Activated naive CD4-positive, alpha-beta T cell treated with anti-CD3 and anti-CD28 coated beads, Interleukin-2, amount 10 ng/mL, durations not matched to agents 7 days and 5 days (primary cell): ENCODE results near the gene KRTAP1-1.
"Not testable (repeated sequence)": the region's sequence is repeated elsewhere in the genome, so short reads cannot be mapped to it uniquely, and the experiment has no call there.

Source experiments
- CTCF ChIA-PET: fragments of 350-600 bp; sonication (Branson Sonifier 250); formaldehyde crosslinking; loops from one replicate; lab custom pipeline; 2021; ENCODE audit warnings: antibody characterized with exemption; lab: Charles Lee
- DNase-seq: peaks from one replicate; pipeline ENCODE4 v3.0.0-alpha.2; 2020
- H3K27ac Mint-ChIP-seq: one replicate; pipeline ENCODE4 v1.8.0; 2021; ENCODE audit warnings: mild to moderate bottlenecking, moderate library complexity, mixed read lengths
- H3K27me3 Mint-ChIP-seq: one replicate; pipeline ENCODE4 v1.8.0; 2021; ENCODE audit warnings: mild to moderate bottlenecking, mixed read lengths
- H3K36me3 Mint-ChIP-seq: one replicate; pipeline ENCODE4 v1.8.0; 2021; ENCODE audit warnings: mixed read lengths
- H3K4me1 Mint-ChIP-seq: one replicate; pipeline ENCODE4 v1.8.0; 2021; ENCODE audit warnings: mixed read lengths
- H3K4me3 Mint-ChIP-seq: one replicate; pipeline ENCODE4 v1.8.0; 2021; ENCODE audit warnings: mild to moderate bottlenecking, moderate library complexity, mixed read lengths
- H3K9me3 Mint-ChIP-seq: one replicate; pipeline ENCODE4 v1.8.0; 2021; ENCODE audit warnings: mixed read lengths

The KRTAP1-1 gene

GRCh38 chr17:41040783-41041571, at the start of gene KRTAP1-1:
Gene KRTAP1-1 (minus strand): TSS chr17:41041450. CDS start chr17:41041397, 53 bp downstream.
- H3K4me1 Mint-ChIP-seq, CTCF ChIA-PET, H3K36me3 Mint-ChIP-seq, H3K9me3 Mint-ChIP-seq, H3K27ac Mint-ChIP-seq, H3K4me3 Mint-ChIP-seq, DNase-seq: not testable (repeated sequence)
- H3K27me3 Mint-ChIP-seq = peaks cover 14% of the 10 kb centered on the region

- DNase-seq, H3K27ac Mint-ChIP-seq, H3K4me3 Mint-ChIP-seq, H3K36me3 Mint-ChIP-seq, H3K4me1 Mint-ChIP-seq, H3K9me3 Mint-ChIP-seq, CTCF ChIA-PET: not testable (repeated sequence)
- H3K27me3 Mint-ChIP-seq = peaks cover 11% of the 10 kb centered on the region
These were observed 47.6 kb upstream of the KRTAP1-1 start for GRCh38 chr17:41088760-41089352.

- H3K36me3 Mint-ChIP-seq, H3K4me3 Mint-ChIP-seq, H3K27me3 Mint-ChIP-seq, H3K27ac Mint-ChIP-seq, H3K9me3 Mint-ChIP-seq, H3K4me1 Mint-ChIP-seq, DNase-seq, CTCF ChIA-PET: not testable (repeated sequence)
These were observed 43.0 kb upstream of the KRTAP1-1 start, which contains the start of gene KRTAP4-7 for GRCh38 chr17:41084100-41084856. Gene KRTAP4-7 (plus strand): TSS chr17:41084150. CDS start chr17:41084207, 57 bp downstream.

- H3K4me1 Mint-ChIP-seq, H3K4me3 Mint-ChIP-seq, DNase-seq, H3K27ac Mint-ChIP-seq, H3K27me3 Mint-ChIP-seq, CTCF ChIA-PET, H3K36me3 Mint-ChIP-seq, H3K9me3 Mint-ChIP-seq: not testable (repeated sequence)
These were observed 42.2 kb upstream of the KRTAP1-1 start for GRCh38 chr17:41083427-41083826.

GRCh38 chr17:41082626-41083025, 41.4 kb upstream of the KRTAP1-1 start:
- H3K9me3 Mint-ChIP-seq = no peaks in the 10 kb centered on the region
- no peaks in the 10 kb centered on the region for H3K4me1 Mint-ChIP-seq
- H3K4me3 Mint-ChIP-seq = no peak overlapping the region
- no peak overlapping the region for H3K27ac Mint-ChIP-seq
- CTCF ChIA-PET = no interaction called here
- no peak for DNase-seq
- peaks cover 4% of the 10 kb centered on the region for H3K27me3 Mint-ChIP-seq
- no peaks in the 10 kb centered on the region for H3K36me3 Mint-ChIP-seq

GRCh38 chr17:41076788-41077187, 35.5 kb upstream of the KRTAP1-1 start:
- Mint-ChIP-seq H3K36me3 (no peaks in the 10 kb centered on the region), H3K27me3 (peaks cover 10% of the 10 kb centered on the region), H3K9me3 (no peaks in the 10 kb centered on the region), H3K4me1 (no peaks in the 10 kb centered on the region), H3K27ac (no peak overlapping the region), H3K4me3 (no peak overlapping the region)
- CTCF ChIA-PET = no interaction called here
- DNase-seq = no peak

GRCh38 chr17:41073676-41074075, 32.4 kb upstream of the KRTAP1-1 start:
- Mint-ChIP-seq H3K27ac (no peak overlapping the region), H3K27me3 (peaks cover 10% of the 10 kb centered on the region), H3K4me3 (no peak overlapping the region), H3K4me1 (no peaks in the 10 kb centered on the region), H3K9me3 (no peaks in the 10 kb centered on the region), H3K36me3 (no peaks in the 10 kb centered on the region)
- DNase-seq = no peak
- CTCF ChIA-PET = interaction anchor here (1.3 kb wide), 1 partner anchor 219 kb away, joined by 3 read pairs; no protein-coding TSS in a partner anchor

GRCh38 chr17:41071606-41072360, 30.5 kb upstream of the KRTAP1-1 start:
- no peak for DNase-seq
- no peaks in the 10 kb centered on the region for H3K4me1 Mint-ChIP-seq
- no peaks in the 10 kb centered on the region for H3K36me3 Mint-ChIP-seq
- no peak overlapping the region for H3K27ac Mint-ChIP-seq
- no peak overlapping the region for H3K4me3 Mint-ChIP-seq
- CTCF ChIA-PET = no interaction called here
- H3K27me3 Mint-ChIP-seq = peaks cover 8% of the 10 kb centered on the region
- H3K9me3 Mint-ChIP-seq = no peaks in the 10 kb centered on the region

- no peak overlapping the region for H3K4me3 Mint-ChIP-seq
- no peaks in the 10 kb centered on the region for H3K27me3 Mint-ChIP-seq
- no peaks in the 10 kb centered on the region for H3K4me1 Mint-ChIP-seq
- no peaks in the 10 kb centered on the region for H3K36me3 Mint-ChIP-seq
- no peak for DNase-seq
- CTCF ChIA-PET = interaction anchor here (0.9 kb wide), 1 partner anchor 10 kb away, joined by 3 read pairs; no protein-coding TSS in a partner anchor
- H3K27ac Mint-ChIP-seq = no peak overlapping the region
- H3K9me3 Mint-ChIP-seq = no peaks in the 10 kb centered on the region
These were observed 27.8 kb upstream of the KRTAP1-1 start for GRCh38 chr17:41069031-41069430.

GRCh38 chr17:41067281-41067680, 26.0 kb upstream of the KRTAP1-1 start:
- Mint-ChIP-seq H3K4me1 (no peaks in the 10 kb centered on the region), H3K4me3 (no peak overlapping the region), H3K27ac (no peak overlapping the region), H3K27me3 (peaks cover under 1% of the 10 kb centered on the region), H3K36me3 (no peaks in the 10 kb centered on the region), H3K9me3 (no peaks in the 10 kb centered on the region)
- no peak for DNase-seq
- CTCF ChIA-PET = no interaction called here

- Mint-ChIP-seq H3K27ac (no peak within 1 kb of the TSS), H3K4me3 (no peak within 1 kb of the TSS), H3K27me3 (peaks cover 8% of the 10 kb centered on the region), H3K4me1 (no peaks in the 10 kb centered on the region), H3K36me3 (no peaks in the 10 kb centered on the region), H3K9me3 (no peaks in the 10 kb centered on the region)
- CTCF ChIA-PET = no interaction called here
- no peak for DNase-seq
These were observed 24.8 kb upstream of the KRTAP1-1 start, which contains the start of gene KRTAP2-4 for GRCh38 chr17:41065829-41066624. Gene KRTAP2-4 (minus strand): TSS chr17:41065879. CDS start chr17:41065845, 34 bp downstream.

GRCh38 chr17:41065016-41065689, 23.9 kb upstream of the KRTAP1-1 start:
- H3K4me1 Mint-ChIP-seq, CTCF ChIA-PET, H3K9me3 Mint-ChIP-seq, DNase-seq, H3K4me3 Mint-ChIP-seq, H3K27ac Mint-ChIP-seq, H3K36me3 Mint-ChIP-seq: not testable (repeated sequence)
- peaks cover 11% of the 10 kb centered on the region for H3K27me3 Mint-ChIP-seq

GRCh38 chr17:41064301-41064700, 23.1 kb upstream of the KRTAP1-1 start:
- no peak for DNase-seq
- Mint-ChIP-seq H3K4me1 (no peaks in the 10 kb centered on the region), H3K36me3 (no peaks in the 10 kb centered on the region), H3K27ac (no peak overlapping the region), H3K4me3 (no peak overlapping the region), H3K9me3 (no peaks in the 10 kb centered on the region), H3K27me3 (peaks cover 18% of the 10 kb centered on the region)
- CTCF ChIA-PET = no interaction called here
